Measurements from ENCODE around the gene CRIP1. TPM values are rescaled to one million over a fixed set of nuclear protein-coding genes. Genes with fewer than 3 reads are reported as not detected.

CRIP1 gene
- total and polyA plus RNA-seq, 2 experiments from 2014 or later: 1.8 to 14.7 TPM

GRCh38 chr14:105474483-105475268 lies 12.0 kb upstream of the CRIP1 start, which contains the start of gene CRIP2:
TSS of gene CRIP2 (plus strand) at chr14:105474821. CDS start at chr14:105474863, 42 bp downstream.
- no peaks in the 10 kb centered on the region for H3K79me2 ChIP-seq
- peak within 1 kb of the TSS; percentile 99 for H3K4me2 ChIP-seq
- H3K4me3 ChIP-seq: peak within 1 kb of the TSS; percentile 82
- peaks cover 41% of the 10 kb centered on the region for H3K27me3 ChIP-seq
- peaks cover 48% of the 10 kb centered on the region for H3K4me1 ChIP-seq (ENCODE audit: insufficient read depth)
- no peaks in the 10 kb centered on the region for H3K9me3 ChIP-seq (ENCODE audit: low read depth)
- DNase-seq (ENCODE audit: low spot score): peak; percentile 83
- peak within 1 kb of the TSS; percentile 60 for H2AFZ ChIP-seq
- under 1% methylated on average over 52 of the region's 118 CpGs for WGBS (ENCODE audit: low lambda C conversion rate, missing lambda C conversion rate)
- H3K27ac ChIP-seq: peak within 1 kb of the TSS; percentile 79
- H4K20me1 ChIP-seq (ENCODE audit: insufficient read depth, poor library complexity, severe bottlenecking): no peaks in the 10 kb centered on the region
- H3K36me3 ChIP-seq (replicated peaks; ENCODE audit: insufficient read depth, low read depth): no peaks in the 10 kb centered on the region
- TF ChIP-seq EZH2phosphoT487 (IDR thresholded peaks at IDR 0.05; ENCODE audit: low read depth, severe bottlenecking, unreplicated experiment): no peak
- TF ChIP-seq EZH2 (IDR thresholded peaks at IDR 0.05; ENCODE audit: borderline replicate concordance): no peak
- no peak for TF ChIP-seq CTCF (IDR thresholded peaks at IDR 0.05; ENCODE audit: poor library complexity)
- no peaks in the 10 kb centered on the region for H3K9me2 ChIP-seq (replicated peaks; ENCODE audit: insufficient read depth)

GRCh38 chr14:105475269-105476096 lies 11.2 kb upstream of the CRIP1 start:
- H3K27ac ChIP-seq: no peak overlapping the region
- peaks cover 46% of the 10 kb centered on the region for H3K4me1 ChIP-seq (ENCODE audit: insufficient read depth)
- peak overlapping the region; percentile 72 for H3K4me3 ChIP-seq
- no peaks in the 10 kb centered on the region for H3K9me2 ChIP-seq (replicated peaks; ENCODE audit: insufficient read depth)
- DNase-seq (ENCODE audit: low spot score): no peak
- TF ChIP-seq EZH2 (IDR thresholded peaks at IDR 0.05; ENCODE audit: borderline replicate concordance): peak; percentile 62
- no peak for TF ChIP-seq EZH2phosphoT487 (IDR thresholded peaks at IDR 0.05; ENCODE audit: low read depth, severe bottlenecking, unreplicated experiment)
- H2AFZ ChIP-seq: no peak overlapping the region
- WGBS (ENCODE audit: low lambda C conversion rate, missing lambda C conversion rate): 21% methylated on average over 39 of the region's 48 CpGs
- H4K20me1 ChIP-seq (ENCODE audit: insufficient read depth, poor library complexity, severe bottlenecking): no peaks in the 10 kb centered on the region
- H3K9me3 ChIP-seq (ENCODE audit: low read depth): no peaks in the 10 kb centered on the region
- peaks cover 48% of the 10 kb centered on the region for H3K27me3 ChIP-seq
- H3K79me2 ChIP-seq: no peaks in the 10 kb centered on the region
- no peaks in the 10 kb centered on the region for H3K36me3 ChIP-seq (replicated peaks; ENCODE audit: insufficient read depth, low read depth)
- H3K4me2 ChIP-seq: peak overlapping the region; percentile 97

- Histone ChIP-seq H3K9me2 (replicated peaks; ENCODE audit: insufficient read depth) (no peaks in the 10 kb centered on the region), H3K4me3 (no peak overlapping the region), H2AFZ (no peak overlapping the region), H3K4me1 (ENCODE audit: insufficient read depth) (peaks cover 42% of the 10 kb centered on the region), H4K20me1 (ENCODE audit: insufficient read depth, poor library complexity, severe bottlenecking) (no peaks in the 10 kb centered on the region), H3K36me3 (replicated peaks; ENCODE audit: insufficient read depth, low read depth) (no peaks in the 10 kb centered on the region), H3K9me3 (ENCODE audit: low read depth) (no peaks in the 10 kb centered on the region), H3K27me3 (peaks cover 48% of the 10 kb centered on the region), H3K4me2 (peak overlapping the region; percentile 97), H3K27ac (no peak overlapping the region), H3K79me2 (no peaks in the 10 kb centered on the region)
- DNase-seq (ENCODE audit: low spot score): no peak
- TF ChIP-seq EZH2 (IDR thresholded peaks at IDR 0.05; ENCODE audit: borderline replicate concordance) (no peak), CTCF (IDR thresholded peaks at IDR 0.05; ENCODE audit: poor library complexity) (no peak), EZH2phosphoT487 (IDR thresholded peaks at IDR 0.05; ENCODE audit: low read depth, severe bottlenecking, unreplicated experiment) (no peak)
- 57% methylated on average over 21 of the region's 21 CpGs for WGBS (ENCODE audit: low lambda C conversion rate, missing lambda C conversion rate)
Measured at GRCh38 chr14:105476097-105476830, 10.4 kb upstream of the CRIP1 start.
